Temporal lobe (tissue), 1 donor: ENCODE measurements around the gene KLHL41. TPM values are rescaled to one million over a fixed set of nuclear protein-coding genes. Genes with fewer than 3 reads are reported as not detected.

Experiments used
- total RNA-seq: library from RNA; depleted of rRNA; stranded (reverse); fragments of >200 nt; gene quantifications from one replicate; pipeline ENCODE4 v1.2.3, GENCODE V29; 2014

The KLHL41 gene
- total RNA-seq, 1 donor from 2014 or later, result 1.7 TPM

Other genes with a start within 250 kb of the KLHL41 start
- gene LRP2, start 147.2 kb upstream of the KLHL41 start, total RNA-seq, result 0.49 TPM
- gene BBS5, start 30.2 kb upstream of the KLHL41 start, total RNA-seq, result 14.8 TPM
- gene FASTKD1, start 64.2 kb downstream of the KLHL41 start, total RNA-seq, result 64.2 TPM
- gene PPIG, start 74.6 kb downstream of the KLHL41 start, total RNA-seq, result 35.7 TPM
- 0.74 TPM for gene CFAP210, start 184.7 kb downstream of the KLHL41 start, total RNA-seq
- gene PHOSPHO2, start 184.8 kb downstream of the KLHL41 start, total RNA-seq, result 15.5 TPM
- gene KLHL23, start 224.1 kb downstream of the KLHL41 start, total RNA-seq, result 114 TPM